OCI-LY1 (cell line): ENCODE data around the gene PDGFRB.

ENCODE experiments used
- H2AFZ ChIP-seq: fragments of 200-600 bp; sonication (generic), shearing (Covaris generic); 2 replicates; pipeline ENCODE4 v1.6.0; 2014; ENCODE audit warnings: antibody characterized with exemption, mild to moderate bottlenecking, low read length
- H3F3A ChIP-seq: fragments of 200-600 bp; sonication (generic), shearing (Covaris generic); 2 replicates; pipeline ENCODE4 v1.6.0; 2014; ENCODE audit warnings: mild to moderate bottlenecking, antibody characterized with exemption, low read length, moderate library complexity; ENCODE audit not compliant: insufficient read depth
- H3K27ac ChIP-seq: fragments of 200-600 bp; sonication (generic); 2 replicates; pipeline ENCODE4 v1.5.1; 2014; ENCODE audit warnings: low read length, mixed run types, mild to moderate bottlenecking, low read depth; ENCODE audit not compliant: poor library complexity, severe bottlenecking
- H3K27me3 ChIP-seq: fragments of 200-600 bp; sonication (generic); 2 replicates; pipeline ENCODE4 v1.6.0; 2014; ENCODE audit warnings: antibody characterized with exemption, mild to moderate bottlenecking, low read length, moderate library complexity; ENCODE audit not compliant: insufficient read depth
- H3K36me3 ChIP-seq: fragments of 200-600 bp; sonication (generic); 2 replicates; pipeline ENCODE4 v1.6.1; 2014; ENCODE audit warnings: mild to moderate bottlenecking, antibody characterized with exemption, low read length, moderate library complexity, mixed read lengths; ENCODE audit not compliant: insufficient read depth
- H3K4me1 ChIP-seq: fragments of 200-600 bp; sonication (generic); 2 replicates; pipeline ENCODE4 v1.5.1; 2014; ENCODE audit warnings: mild to moderate bottlenecking, low read length, moderate library complexity; ENCODE audit not compliant: insufficient read depth, severe bottlenecking
- H3K4me2 ChIP-seq: fragments of 200-600 bp; sonication (generic), shearing (Covaris generic); 2 replicates; pipeline ENCODE4 v1.6.1; 2014; ENCODE audit warnings: low read length
- H3K4me3 ChIP-seq: fragments of 200-600 bp; sonication (generic); 2 replicates; pipeline ENCODE4 v1.5.1; 2014; ENCODE audit warnings: low read length, low read depth, mild to moderate bottlenecking, mixed read lengths; ENCODE audit not compliant: poor library complexity, severe bottlenecking
- H3K79me2 ChIP-seq: fragments of 200-600 bp; shearing (Covaris generic); 2 replicates; pipeline ENCODE4 v1.6.1; 2016; ENCODE audit warnings: mixed run types, low read length, mixed read lengths; ENCODE audit not compliant: insufficient read depth
- H3K9ac ChIP-seq: fragments of 200-600 bp; sonication (generic), shearing (Covaris generic); 2 replicates; pipeline ENCODE4 v1.6.1; 2014; ENCODE audit warnings: mild to moderate bottlenecking, low read length, mixed read lengths
- H3K9me2 ChIP-seq: fragments of 200-600 bp; sonication (generic), shearing (Covaris generic); 2 replicates; pipeline ENCODE4 v1.6.1; 2014; ENCODE audit warnings: low read depth, mild to moderate bottlenecking, low read length, mixed read lengths
- H3K9me3 ChIP-seq: fragments of 200-600 bp; shearing (Covaris generic); 2 replicates; pipeline ENCODE4 v1.6.1; 2014; ENCODE audit warnings: low read length, mixed read lengths
- H4K20me1 ChIP-seq: fragments of 200-600 bp; sonication (generic), shearing (Covaris generic); 2 replicates; pipeline ENCODE4 v1.6.0; 2016; ENCODE audit warnings: mild to moderate bottlenecking, low read length; ENCODE audit not compliant: insufficient read depth
- CTCF ChIP-seq: fragments of 200-600 bp; sonication (generic), shearing (Covaris generic); IDR thresholded peaks from 2 replicates; pipeline ENCODE4 v1.5.1; 2017; ENCODE audit warnings: mild to moderate bottlenecking, antibody characterized with exemption, low read length, moderate library complexity, mixed read lengths
- EZH2 ChIP-seq: fragments of 200-600 bp; sonication (generic), shearing (Covaris generic); IDR thresholded peaks from 2 replicates; pipeline ENCODE4 v1.8.0; 2017; ENCODE audit warnings: borderline replicate concordance, mixed run types, mild to moderate bottlenecking, antibody characterized with exemption, low read length, moderate library complexity, mixed read lengths

PDGFRB gene

GRCh38 chr5:150129454-150129812, 26.2 kb downstream of the PDGFRB start:
- Histone ChIP-seq H3K4me1 (no peaks in the 10 kb centered on the region), H3K4me2 (no peak overlapping the region), H3K4me3 (no peak overlapping the region), H3K9me3 (no peaks in the 10 kb centered on the region), H3K27me3 (no peaks in the 10 kb centered on the region), H4K20me1 (no peaks in the 10 kb centered on the region), H2AFZ (no peak overlapping the region), H3K9me2 (no peaks in the 10 kb centered on the region), H3K79me2 (no peaks in the 10 kb centered on the region), H3K36me3 (no peaks in the 10 kb centered on the region), H3K9ac (no peak overlapping the region), H3K27ac (no peak overlapping the region), H3F3A (no peaks in the 10 kb centered on the region)
- no peak for TF ChIP-seq EZH2
- TF ChIP-seq CTCF = no peak

- Histone ChIP-seq H3K27ac (no peak overlapping the region), H3K9me3 (no peaks in the 10 kb centered on the region), H2AFZ (no peak overlapping the region), H3K36me3 (no peaks in the 10 kb centered on the region), H3K9me2 (no peaks in the 10 kb centered on the region), H4K20me1 (no peaks in the 10 kb centered on the region), H3K4me3 (no peak overlapping the region), H3K9ac (no peak overlapping the region), H3K4me2 (no peak overlapping the region), H3F3A (no peaks in the 10 kb centered on the region), H3K4me1 (no peaks in the 10 kb centered on the region), H3K79me2 (no peaks in the 10 kb centered on the region), H3K27me3 (no peaks in the 10 kb centered on the region)
- TF ChIP-seq EZH2 = no peak
- no peak for TF ChIP-seq CTCF
Observed at GRCh38 chr5:150126921-150127265, 28.8 kb downstream of the PDGFRB start.

GRCh38 chr5:150126199-150126920, 29.3 kb downstream of the PDGFRB start:
- Histone ChIP-seq H3F3A (no peaks in the 10 kb centered on the region), H3K36me3 (no peaks in the 10 kb centered on the region), H3K9me2 (no peaks in the 10 kb centered on the region), H3K27ac (no peak overlapping the region), H3K4me3 (no peak overlapping the region), H3K9me3 (no peaks in the 10 kb centered on the region), H3K4me1 (no peaks in the 10 kb centered on the region), H3K79me2 (no peaks in the 10 kb centered on the region), H4K20me1 (no peaks in the 10 kb centered on the region), H3K9ac (no peak overlapping the region), H3K4me2 (no peak overlapping the region), H3K27me3 (no peaks in the 10 kb centered on the region), H2AFZ (no peak overlapping the region)
- TF ChIP-seq EZH2 = no peak
- TF ChIP-seq CTCF = no peak
